IMR-90 (cell line): ENCODE measurements around the gene TJP3. TPM values are rescaled to one million over a fixed set of nuclear protein-coding genes. Genes with fewer than 3 reads are reported as not detected.
"Not testable (repeated sequence)": the region's sequence is repeated elsewhere in the genome, so short reads cannot be mapped to it uniquely, and the experiment has no call there.

Experiments used
- ATAC-seq: fragments of 200-7000 bp; cut with Tn5 transposase; 2 replicates; pipeline ENCODE4 v1.9.1; 2020; ENCODE audit warnings: low read depth, mild to moderate bottlenecking, moderate library complexity
- BruUV-seq: library from RNA; stranded (reverse); fragments of 400-500 nt; replicated peaks from 2 replicates; lab custom pipeline; 2021; lab: Mats Ljungman, UMichigan
- CTCF ChIA-PET: fragments of 300-600 bp; formaldehyde crosslinking; extraction: SDS; loops from one replicate; lab custom pipeline; 2021; ENCODE audit warnings: antibody characterized with exemption; lab: Yijun Ruan, JAX
- POLR2A ChIA-PET: fragments of 300-600 bp; sonication (Branson Sonifier 250); formaldehyde crosslinking; loops from one replicate; lab custom pipeline; 2022; ENCODE audit warnings: antibody characterized with exemption; ENCODE audit not compliant: unreplicated experiment; lab: Charles Lee
- DNase-seq: peaks from one replicate; pipeline ENCODE4 v3.0.0; 2013
- H2AFZ ChIP-seq: replicated peaks from 2 replicates; pipeline ENCODE3; 2013; ENCODE audit warnings: low read length, mild to moderate bottlenecking; ENCODE audit not compliant: poor library complexity
- H2AK5ac ChIP-seq: 2 replicates; pipeline ENCODE4 v1.6.1; 2013; ENCODE audit warnings: low read depth, low read length, inconsistent platforms
- H2AK9ac ChIP-seq: replicated peaks from 2 replicates; pipeline ENCODE3; 2013; ENCODE audit warnings: mild to moderate bottlenecking, low read depth, low read length, moderate library complexity; ENCODE audit not compliant: poor library complexity
- H2BK120ac ChIP-seq: 2 replicates; pipeline ENCODE4 v1.6.1; 2013; ENCODE audit warnings: low read depth, low read length, inconsistent platforms
- H2BK15ac ChIP-seq: 3 replicates; pipeline ENCODE4 v1.6.1; 2013; ENCODE audit warnings: low read depth, low read length, inconsistent platforms
- H2BK20ac ChIP-seq: 2 replicates; pipeline ENCODE4 v1.6.1; 2013; ENCODE audit warnings: low read depth, mild to moderate bottlenecking, inconsistent platforms, low read length, moderate library complexity
- H2BK5ac ChIP-seq: 2 replicates; pipeline ENCODE4 v1.6.1; 2013; ENCODE audit warnings: mild to moderate bottlenecking, low read depth, low read length, inconsistent platforms; ENCODE audit not compliant: poor library complexity, severe bottlenecking
- H3K14ac ChIP-seq: replicated peaks from 2 replicates; pipeline ENCODE4 v1.6.1; 2013; ENCODE audit warnings: low read depth, low read length, inconsistent platforms
- H3K18ac ChIP-seq: 2 replicates; pipeline ENCODE4 v1.6.1; 2013; ENCODE audit warnings: low read depth, low read length, control low read depth
- H3K23ac ChIP-seq: 2 replicates; pipeline ENCODE4 v1.6.1; 2013; ENCODE audit warnings: low read depth, low read length, inconsistent platforms
- H3K27ac ChIP-seq: 2 replicates; pipeline ENCODE4 v1.5.1; 2013; ENCODE audit warnings: mild to moderate bottlenecking, control low read depth, low read length; ENCODE audit not compliant: insufficient read depth
- H3K27me3 ChIP-seq: 2 replicates; pipeline ENCODE4 v1.6.1; 2013; ENCODE audit warnings: low read length; ENCODE audit not compliant: control insufficient read depth, insufficient read depth
- H3K36me3 ChIP-seq: 2 replicates; pipeline ENCODE4 v1.6.1; 2013; ENCODE audit warnings: low read length, mixed read lengths; ENCODE audit not compliant: control insufficient read depth, insufficient read depth
- H3K4ac ChIP-seq: 2 replicates; pipeline ENCODE4 v1.6.1; 2013; ENCODE audit warnings: low read depth, low read length, inconsistent platforms
- H3K4me1 ChIP-seq: 2 replicates; pipeline ENCODE4 v1.6.1; 2013; ENCODE audit warnings: low read length, mixed read lengths; ENCODE audit not compliant: control insufficient read depth, insufficient read depth
- H3K4me2 ChIP-seq: 2 replicates; pipeline ENCODE4 v1.6.1; 2013; ENCODE audit warnings: low read depth, mild to moderate bottlenecking, control low read depth, low read length, moderate library complexity
- H3K4me3 ChIP-seq: 2 replicates; pipeline ENCODE4 v1.5.1; 2013; ENCODE audit warnings: low read depth, mild to moderate bottlenecking, control low read depth, low read length, moderate library complexity; ENCODE audit not compliant: insufficient read depth
- H3K56ac ChIP-seq: 2 replicates; pipeline ENCODE4 v1.6.1; 2013; ENCODE audit warnings: low read length, inconsistent platforms; ENCODE audit not compliant: insufficient read depth; ENCODE audit errors: extremely low read depth
- H3K79me1 ChIP-seq, 2 experiments: 2 replicates each; pipeline ENCODE4 v1.6.1; 2013; ENCODE audit warnings: low read length in 2 of 2, inconsistent platforms in 1 of 2, low read depth in 1 of 2
- H3K9ac ChIP-seq: 2 replicates; pipeline ENCODE4 v1.6.1; 2013; ENCODE audit warnings: low read depth, low read length, control low read depth
- H3K9me1 ChIP-seq: 2 replicates; pipeline ENCODE4 v1.6.1; 2013; ENCODE audit warnings: low read length, inconsistent platforms; ENCODE audit not compliant: insufficient read depth
- H3K9me3 ChIP-seq: 2 replicates; pipeline ENCODE4 v1.6.1; 2013; ENCODE audit warnings: low read length; ENCODE audit not compliant: control insufficient read depth, insufficient read depth
- H4K20me1 ChIP-seq: 2 replicates; pipeline ENCODE4 v1.6.1; 2013; ENCODE audit warnings: low read length, inconsistent platforms; ENCODE audit not compliant: insufficient read depth
- H4K5ac ChIP-seq: 2 replicates; pipeline ENCODE4 v1.6.1; 2013; ENCODE audit warnings: mild to moderate bottlenecking, low read depth, low read length, control low read depth
- H4K8ac ChIP-seq, 2 experiments: 2 replicates each; pipeline ENCODE4 v1.6.1; 2013; ENCODE audit warnings: low read depth in 2 of 2, low read length in 2 of 2, control low read depth in 1 of 2, inconsistent platforms in 1 of 2
- H4K91ac ChIP-seq: 2 replicates; pipeline ENCODE4 v1.6.1; 2013; ENCODE audit warnings: low read depth, low read length, inconsistent platforms; ENCODE audit not compliant: insufficient read depth
- WGBS, 2 experiments: methylation state at CpG; one replicate each; pipeline versions ENCODE4 v1.1.5 to v1.1.7; 2013; ENCODE audit warnings: missing lambda C conversion rate in 2 of 2; ENCODE audit not compliant: insufficient read length in 1 of 2; ENCODE audit errors: extremely low coverage in 2 of 2; 5-methylcytosine and 5-hydroxymethylcytosine counted together
- dilution Hi-C: fragments of 300-500 bp; cut with HindIII; formaldehyde crosslinking; loops from one replicate; pipeline ENCODE4 v1.14.3; 2018; ENCODE audit warnings: low sequenced_read_pairs; ENCODE audit not compliant: unreplicated experiment
- in situ Hi-C: fragments of 300-500 bp; cut with MboI; formaldehyde crosslinking; loops from 3 replicates; pipeline ENCODE4 v1.14.3; 2019; ENCODE audit warnings: low sequenced_read_pairs, inconsistent platforms, mixed read lengths
- intact Hi-C: fragments of 100-400 bp; cut with micrococcal nuclease; formaldehyde crosslinking; loops from 2 replicates; pipeline ENCODE4 v1.10.0; 2022
- polyA plus RNA-seq, 3 experiments: library from polyadenylated mRNA; depleted of rRNA; stranded (reverse); fragments of >200 nt; gene quantifications; 2 replicates each; pipeline ENCODE4 v1.2.3, GENCODE V29; 2012; ENCODE audit warnings: low replicate concordance in 1 of 3
- total RNA-seq: library from RNA; depleted of rRNA; stranded (reverse); fragments of >200 nt; gene quantifications from 2 replicates; pipeline ENCODE4 v1.2.3, GENCODE V29; 2012

Gene TJP3
- total and polyA plus RNA-seq, 2 of the 4 experiments (the other 2 are of a cell fraction) = not detected

GRCh38 chr19:3757705-3758104 is 49.5 kb downstream of the TJP3 start:
- in situ Hi-C loops, H2AK5ac ChIP-seq, H3K14ac ChIP-seq, H3K4ac ChIP-seq, H4K8ac ChIP-seq, H3K4me2 ChIP-seq, POLR2A ChIA-PET, H3K9me3 ChIP-seq, H3K9ac ChIP-seq, ATAC-seq, H3K18ac ChIP-seq, H4K5ac ChIP-seq, H3K9me1 ChIP-seq, intact Hi-C loops, H3K36me3 ChIP-seq, H2BK5ac ChIP-seq, dilution Hi-C loops, CTCF ChIA-PET, H2BK20ac ChIP-seq, H2BK120ac ChIP-seq, H3K56ac ChIP-seq, H3K4me1 ChIP-seq, H3K4me3 ChIP-seq, H4K20me1 ChIP-seq, H4K91ac ChIP-seq, H2AFZ ChIP-seq, DNase-seq, H3K23ac ChIP-seq, H2BK15ac ChIP-seq, H3K27me3 ChIP-seq, H3K27ac ChIP-seq, BruUV-seq, H2AK9ac ChIP-seq: not testable (repeated sequence)
- H3K79me1 ChIP-seq = peaks cover 7 to 24% of the 10 kb centered on the region in 2 experiments
- WGBS, 2 experiments = no CpG with 5 or more reads among the region's 7 CpGs

- H3K18ac ChIP-seq, H3K23ac ChIP-seq, ATAC-seq, H3K14ac ChIP-seq, H3K9ac ChIP-seq, H2AK9ac ChIP-seq, DNase-seq, H4K91ac ChIP-seq, BruUV-seq, H4K20me1 ChIP-seq, H3K9me3 ChIP-seq, dilution Hi-C loops, intact Hi-C loops, H2BK20ac ChIP-seq, H3K36me3 ChIP-seq, H4K5ac ChIP-seq, H3K4me1 ChIP-seq, H2BK120ac ChIP-seq, H2BK15ac ChIP-seq, H3K4me3 ChIP-seq, H3K56ac ChIP-seq, H3K27ac ChIP-seq, H2BK5ac ChIP-seq, in situ Hi-C loops, H3K4ac ChIP-seq, H3K4me2 ChIP-seq, H2AFZ ChIP-seq, H3K9me1 ChIP-seq, CTCF ChIA-PET, POLR2A ChIA-PET, H4K8ac ChIP-seq, H3K27me3 ChIP-seq, H2AK5ac ChIP-seq: not testable (repeated sequence)
- WGBS, 2 experiments = 89% methylated on average over 3 of the region's 13 CpGs; no CpG with 5 or more reads in 1 of the 2 experiments
- H3K79me1 ChIP-seq = peaks cover 11 to 27% of the 10 kb centered on the region in 2 experiments
Measured at GRCh38 chr19:3758297-3758696, 50.1 kb downstream of the TJP3 start.
